ENCODE measurements around the gene NRN1L. TPM values are rescaled to one million over a fixed set of nuclear protein-coding genes. Genes with fewer than 3 reads are reported as not detected.
A peak's percentile ranks its signal among the peaks of the same experiment; 100 is the strongest.

NRN1L gene
- total RNA-seq, 4 donors from 2014 or later = 0.99 to 1.7 TPM; not detected in 2

DNA sequence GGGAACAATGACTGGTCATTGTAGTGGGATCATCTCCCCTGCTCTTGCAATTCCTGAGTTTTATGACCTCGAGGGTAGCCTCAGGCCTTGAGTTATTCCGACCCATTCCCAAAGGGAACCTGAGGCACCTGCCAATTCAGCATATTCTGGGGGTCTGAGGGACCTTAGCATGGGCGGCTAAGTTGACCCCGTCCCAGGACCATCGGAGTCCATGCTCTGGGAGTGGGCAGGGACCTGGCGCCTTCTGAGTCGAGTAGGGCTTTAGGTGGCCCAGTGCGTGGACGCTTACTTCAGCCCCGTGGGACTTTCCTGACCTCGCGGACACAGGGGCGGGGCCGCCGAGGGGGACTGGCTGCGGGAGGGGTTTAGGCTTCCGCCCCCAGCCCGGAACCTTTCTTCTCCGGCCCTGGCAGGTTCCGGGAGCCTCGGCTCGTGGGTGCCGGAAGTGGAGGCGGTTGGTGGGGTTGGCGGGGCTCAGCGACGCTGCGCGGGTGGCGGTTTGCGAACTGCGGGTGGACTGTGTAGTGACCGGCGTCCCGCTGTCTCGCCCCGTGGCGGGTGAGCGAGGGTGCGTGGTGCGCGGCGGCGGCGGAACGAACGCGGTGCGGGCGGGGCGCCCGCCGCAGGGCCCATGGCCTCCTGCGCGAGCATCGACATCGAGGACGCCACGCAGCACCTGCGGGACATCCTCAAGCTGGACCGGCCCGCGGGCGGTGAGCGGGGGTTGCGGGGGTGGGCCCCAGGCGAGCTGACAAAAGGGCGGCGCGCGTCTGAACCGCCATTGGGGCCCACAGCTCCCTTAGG is 11.9 kb upstream of the NRN1L start, which contains the start of gene EDC4:
Gene EDC4, plus strand, starts transcription at position 422 of the 804 bp plus-strand sequence. Its CDS starts 210 bp downstream, at position 632.
- DNase-seq (ENCODE audit: extremely low spot score) = peak; percentile 94
- WGBS = 1% methylated on average over 48 of the region's 72 CpGs

DNA sequence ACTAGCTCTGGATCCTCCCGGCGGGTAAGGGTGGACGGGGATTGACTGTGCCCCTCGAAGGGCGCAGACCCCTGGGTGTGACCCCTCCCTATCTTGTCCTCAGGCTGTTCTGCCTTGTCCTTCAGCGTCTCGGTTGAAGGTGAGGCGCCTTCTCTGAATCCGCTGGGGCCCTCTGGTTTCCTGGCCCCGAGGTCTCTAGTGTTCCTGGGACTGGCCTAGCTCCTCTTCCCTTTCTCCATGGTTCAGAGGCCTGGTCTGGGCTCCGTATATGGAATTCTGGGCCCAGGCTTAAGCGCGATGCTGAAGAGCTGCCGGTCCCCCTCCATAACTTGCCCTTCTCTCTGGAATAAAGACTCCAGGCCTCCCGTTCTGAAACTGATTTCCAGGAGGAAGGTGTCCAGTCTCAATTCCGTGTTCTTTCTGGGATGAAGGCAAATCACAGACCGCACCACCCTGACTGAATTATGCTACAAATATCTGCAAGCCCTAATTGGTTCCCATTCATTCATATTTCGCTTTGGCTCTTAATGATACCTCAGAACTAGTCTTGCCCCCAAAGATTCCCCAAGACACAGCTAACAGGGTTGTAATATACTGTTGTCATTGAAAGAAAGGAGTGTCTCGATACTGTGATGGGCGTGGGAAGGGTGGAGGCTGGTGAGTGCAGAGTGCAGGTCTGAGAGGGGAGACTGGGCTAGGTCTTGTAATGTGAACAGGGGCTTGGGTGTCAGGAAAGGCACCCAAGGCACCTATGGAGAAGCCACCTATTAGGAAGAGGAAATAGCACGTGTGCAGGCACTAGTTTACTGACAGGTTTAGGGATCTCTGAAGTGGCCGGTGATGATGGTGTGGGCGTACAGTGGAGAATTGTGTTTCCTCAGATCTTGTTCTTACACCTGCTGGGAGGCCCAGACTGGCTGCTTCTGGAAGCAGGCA is 11.0 kb upstream of the NRN1L start:
- intact Hi-C loops (cut with DNase I) = loop anchor here (5.0 kb wide), 1 partner anchor 56 kb away; no protein-coding TSS in a partner anchor
- Histone ChIP-seq H3K27ac (replicated peaks in 1 of 4) (peak overlapping the region; percentile 83 to 91 (median 88)), H3K36me3 (peaks cover 31 to 69% (median 61%) of the 10 kb centered on the region in 4 donors), H3K4me3 (peak overlapping the region; percentile 87 to 100 (median 96)), H3K27me3 (no peaks in the 10 kb centered on the region), H3K9me3 (no peaks in the 10 kb centered on the region), H3K4me1 (peaks cover 26 to 49% (median 36%) of the 10 kb centered on the region in 4 donors)
- TF ChIP-seq POLR2A (IDR thresholded peaks at IDR 0.05; ENCODE audit: low read depth) = no peak
- TF ChIP-seq, protein P1, sequence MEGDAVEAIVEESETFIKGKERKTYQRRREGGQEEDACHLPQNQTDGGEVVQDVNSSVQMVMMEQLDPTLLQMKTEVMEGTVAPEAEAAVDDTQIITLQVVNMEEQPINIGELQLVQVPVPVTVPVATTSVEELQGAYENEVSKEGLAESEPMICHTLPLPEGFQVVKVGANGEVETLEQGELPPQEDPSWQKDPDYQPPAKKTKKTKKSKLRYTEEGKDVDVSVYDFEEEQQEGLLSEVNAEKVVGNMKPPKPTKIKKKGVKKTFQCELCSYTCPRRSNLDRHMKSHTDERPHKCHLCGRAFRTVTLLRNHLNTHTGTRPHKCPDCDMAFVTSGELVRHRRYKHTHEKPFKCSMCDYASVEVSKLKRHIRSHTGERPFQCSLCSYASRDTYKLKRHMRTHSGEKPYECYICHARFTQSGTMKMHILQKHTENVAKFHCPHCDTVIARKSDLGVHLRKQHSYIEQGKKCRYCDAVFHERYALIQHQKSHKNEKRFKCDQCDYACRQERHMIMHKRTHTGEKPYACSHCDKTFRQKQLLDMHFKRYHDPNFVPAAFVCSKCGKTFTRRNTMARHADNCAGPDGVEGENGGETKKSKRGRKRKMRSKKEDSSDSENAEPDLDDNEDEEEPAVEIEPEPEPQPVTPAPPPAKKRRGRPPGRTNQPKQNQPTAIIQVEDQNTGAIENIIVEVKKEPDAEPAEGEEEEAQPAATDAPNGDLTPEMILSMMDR (IDR thresholded peaks at IDR 0.05) = no peak
- no peak for TF ChIP-seq EP300 (IDR thresholded peaks at IDR 0.05)
- no peak for TF ChIP-seq POLR2AphosphoS5 (IDR thresholded peaks at IDR 0.05)
- no peak for DNase-seq (ENCODE audit: extremely low spot score)
- 14% methylated on average over 23 of the region's 23 CpGs for WGBS

More for the DNA sequence above, 11.9 kb upstream of the NRN1L start, which contains the start of gene EDC4:
- intact Hi-C loops (cut with DNase I) = loop anchor here (5.0 kb wide), 1 partner anchor 56 kb away; no protein-coding TSS in a partner anchor
- no peaks in the 10 kb centered on the region for H3K27me3 ChIP-seq
- no peaks in the 10 kb centered on the region for H3K9me3 ChIP-seq
- peak within 1 kb of the TSS; percentile 83 to 91 (median 88) for H3K27ac ChIP-seq (replicated peaks in 1 of 4)
- H3K4me3 ChIP-seq = peak within 1 kb of the TSS; percentile 87 to 100 (median 96)
- peaks cover 26 to 49% (median 36%) of the 10 kb centered on the region in 4 donors for H3K4me1 ChIP-seq
- H3K36me3 ChIP-seq = peaks cover 30 to 69% (median 61%) of the 10 kb centered on the region in 4 donors
- TF ChIP-seq EP300 (IDR thresholded peaks at IDR 0.05) (no peak), POLR2AphosphoS5 (IDR thresholded peaks at IDR 0.05) (peak; percentile 88 to 89), POLR2A (IDR thresholded peaks at IDR 0.05; ENCODE audit: low read depth) (peak; percentile 60)
- TF ChIP-seq, protein P1 (IDR thresholded peaks at IDR 0.05) = peak in 1 of 3 experiments; percentile 20

DNA sequence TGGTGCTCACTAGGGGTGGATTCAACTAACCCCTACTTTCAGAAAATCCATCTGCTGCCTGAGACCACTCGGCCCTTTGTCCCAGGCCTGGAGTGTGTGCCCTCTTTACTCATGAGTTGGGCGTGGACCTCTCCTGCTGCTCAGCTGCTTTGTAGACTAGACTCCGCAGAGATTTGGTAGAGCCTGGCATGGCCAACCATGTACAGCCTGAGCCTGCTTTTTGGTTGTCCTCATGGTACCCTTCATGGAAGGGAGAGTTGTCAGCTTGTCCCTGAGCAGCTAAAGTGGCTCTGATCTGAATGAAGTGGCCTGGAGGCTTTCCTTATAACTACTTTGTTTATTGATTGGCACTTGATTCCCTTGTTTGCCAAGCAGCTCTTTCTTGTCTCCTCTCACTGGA is 10.3 kb upstream of the NRN1L start:
- no peak for DNase-seq (ENCODE audit: extremely low spot score)
- intact Hi-C loops (cut with DNase I) = loop anchor here (5.0 kb wide), 1 partner anchor 57 kb away; no protein-coding TSS in a partner anchor
- peaks cover 35 to 69% (median 61%) of the 10 kb centered on the region in 4 donors for H3K36me3 ChIP-seq
- WGBS = 46% methylated on average over 3 of the region's 3 CpGs
- no peaks in the 10 kb centered on the region for H3K9me3 ChIP-seq
- H3K27me3 ChIP-seq = no peaks in the 10 kb centered on the region
- TF ChIP-seq POLR2A (IDR thresholded peaks at IDR 0.05; ENCODE audit: low read depth) (no peak), EP300 (IDR thresholded peaks at IDR 0.05) (no peak), POLR2AphosphoS5 (IDR thresholded peaks at IDR 0.05) (no peak)
- TF ChIP-seq, protein P1 (IDR thresholded peaks at IDR 0.05) = no peak
- H3K27ac ChIP-seq (replicated peaks in 1 of 4) = no peak overlapping the region
- peak overlapping the region; percentile 87 to 100 (median 96) for H3K4me3 ChIP-seq
- peaks cover 26 to 46% (median 36%) of the 10 kb centered on the region in 4 donors for H3K4me1 ChIP-seq

DNA sequence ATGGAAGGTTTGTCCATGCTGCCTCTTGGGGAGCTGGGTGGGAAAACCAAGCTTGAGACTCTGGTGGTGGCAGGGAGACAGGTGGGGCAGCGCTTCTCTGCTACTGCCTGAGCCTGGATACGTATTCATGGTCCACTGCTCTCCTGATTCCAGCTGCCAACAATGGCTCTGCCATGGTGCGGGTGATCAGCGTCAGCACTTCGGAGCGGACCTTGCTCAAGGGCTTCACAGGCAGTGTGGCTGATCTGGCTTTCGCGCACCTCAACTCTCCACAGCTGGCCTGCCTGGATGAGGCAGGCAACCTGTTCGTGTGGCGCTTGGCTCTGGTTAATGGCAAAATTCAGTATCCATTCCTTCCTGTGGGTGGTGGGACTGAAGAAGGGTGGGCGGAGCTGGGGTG is 7.6 kb upstream of the NRN1L start:
- Histone ChIP-seq H3K4me3 (no peak overlapping the region), H3K36me3 (peaks cover 58 to 69% (median 65%) of the 10 kb centered on the region in 4 donors), H3K4me1 (peaks cover 35 to 43% (median 37%) of the 10 kb centered on the region in 4 donors), H3K27me3 (no peaks in the 10 kb centered on the region), H3K9me3 (no peaks in the 10 kb centered on the region), H3K27ac (replicated peaks in 1 of 4) (no peak overlapping the region)
- intact Hi-C loops (cut with DNase I) = no loop called here
- WGBS = 91% methylated on average over 5 of the region's 11 CpGs
- DNase-seq (ENCODE audit: extremely low spot score) = no peak
- TF ChIP-seq, protein P1 (IDR thresholded peaks at IDR 0.05) = no peak

Data from esophagus muscularis mucosa (tissue), 4 donors.